A549 (cell line): Measurements from ENCODE around the gene PLXND1.

ENCODE experiments used
- CTCF ChIP-seq: fragments of >200 bp; sonication (Bioruptor Twin); formaldehyde crosslinking; IDR thresholded peaks from 3 replicates; pipeline ENCODE4 v1.5.1; 2016
- EHMT2 ChIP-seq: fragments of 200-600 bp; sonication (generic); IDR thresholded peaks from 2 replicates; pipeline ENCODE4 v1.6.1; 2016; ENCODE audit warnings: antibody characterized with exemption, low read depth, mild to moderate bottlenecking, moderate library complexity
- ELK1 ChIP-seq: fragments of 150-350 bp; IDR thresholded peaks from 2 replicates; pipeline ENCODE4 v1.6.1; 2014; ENCODE audit warnings: low read depth, mild to moderate bottlenecking, low read length
- HMGXB4 ChIP-seq: fragments of 250-450 bp; sonication (Bioruptor Pico); IDR thresholded peaks from 2 replicates; pipeline ENCODE4 v1.5.0; 2021; ENCODE audit warnings: mild to moderate bottlenecking, moderate library complexity, borderline replicate concordance
- POLR2A ChIP-seq: IDR thresholded peaks from 2 replicates; pipeline ENCODE4 v1.6.1; 2012; ENCODE audit warnings: mild to moderate bottlenecking, low read length
- RCOR1 ChIP-seq: fragments of 150-350 bp; IDR thresholded peaks from 2 replicates; pipeline ENCODE4 v1.6.1; 2014; ENCODE audit warnings: antibody characterized with exemption, low read length, low read depth
- REST ChIP-seq: fragments of 200-600 bp; sonication (generic); IDR thresholded peaks from 2 replicates; pipeline ENCODE4 v1.6.1; 2016; ENCODE audit warnings: antibody characterized with exemption, mild to moderate bottlenecking, moderate library complexity
- USF2 ChIP-seq: fragments of 450-650 bp; IDR thresholded peaks from 2 replicates; pipeline ENCODE4 v1.6.1; 2014; ENCODE audit warnings: antibody characterized with exemption

- TF ChIP-seq EHMT2, result no peak
- TF ChIP-seq USF2, result no peak
- TF ChIP-seq REST, result no peak
- no peak for TF ChIP-seq HMGXB4
- TF ChIP-seq RCOR1, result no peak
- TF ChIP-seq CTCF, result no peak
- no peak for TF ChIP-seq POLR2A
- no peak for TF ChIP-seq ELK1
Measured at GRCh38 chr3:129633751-129634481, 27.4 kb upstream of the PLXND1 start.
